ENCODE results near the gene ZNF236. TPM values are rescaled to one million over a fixed set of nuclear protein-coding genes. Genes with fewer than 3 reads are reported as not detected.

Gene ZNF236
- total RNA-seq, 1 experiment from 2014 or later, result 24.8 TPM

- H3K36me3 ChIP-seq (ENCODE audit: insufficient read depth, low read length, poor library complexity, severe bottlenecking), result peaks cover 23% of the 10 kb centered on the region
- no peak overlapping the region for H3K4me3 ChIP-seq (ENCODE audit: low read depth, low read length, poor library complexity, severe bottlenecking)
- intact Hi-C loops (cut with micrococcal nuclease; ENCODE audit: unreplicated experiment), result no loop called here
- no peaks in the 10 kb centered on the region for H3K4me1 ChIP-seq (ENCODE audit: insufficient read depth, low read length, poor library complexity, severe bottlenecking)
- CTCF ChIA-PET, result no interaction called here
- no peak for TF ChIP-seq CTCF (conservative IDR thresholded peaks at IDR 0.05; ENCODE audit: low read depth, low read length)
- no peak for TF ChIP-seq EZH2 (IDR thresholded peaks at IDR 0.05; ENCODE audit: borderline replicate concordance, low read depth, low read length, poor library complexity, severe bottlenecking)
- POLR2A ChIA-PET (ENCODE audit: low non-redundant PET), result no interaction called here
- no peak overlapping the region for H3K27ac ChIP-seq (ENCODE audit: low read depth, low read length, poor library complexity, severe bottlenecking)
- BruUV-seq (replicated peaks), result no TSS peak
- no peaks in the 10 kb centered on the region for H3K27me3 ChIP-seq (replicated peaks; ENCODE audit: insufficient read depth, low read depth, low read length, poor library complexity)
- DNase-seq (ENCODE audit: low spot score), result no peak
- no peaks in the 10 kb centered on the region for H3K9me3 ChIP-seq (ENCODE audit: low read depth, low read length, poor library complexity, severe bottlenecking)
These were observed 106.0 kb downstream of the ZNF236 start for GRCh38 chr18:76928179-76928868.

- peaks cover 12% of the 10 kb centered on the region for H3K36me3 ChIP-seq (ENCODE audit: insufficient read depth, low read length, poor library complexity, severe bottlenecking)
- H3K4me3 ChIP-seq (ENCODE audit: low read depth, low read length, poor library complexity, severe bottlenecking), result no peak overlapping the region
- no TSS peak for BruUV-seq (replicated peaks)
- no peaks in the 10 kb centered on the region for H3K9me3 ChIP-seq (ENCODE audit: low read depth, low read length, poor library complexity, severe bottlenecking)
- ChIA-PET CTCF (no interaction called here), POLR2A (ENCODE audit: low non-redundant PET) (no interaction called here)
- no peaks in the 10 kb centered on the region for H3K27me3 ChIP-seq (replicated peaks; ENCODE audit: insufficient read depth, low read depth, low read length, poor library complexity)
- H3K4me1 ChIP-seq (ENCODE audit: insufficient read depth, low read length, poor library complexity, severe bottlenecking), result no peaks in the 10 kb centered on the region
- DNase-seq (ENCODE audit: low spot score), result no peak
- H3K27ac ChIP-seq (ENCODE audit: low read depth, low read length, poor library complexity, severe bottlenecking), result no peak overlapping the region
- intact Hi-C loops (cut with micrococcal nuclease; ENCODE audit: unreplicated experiment), result no loop called here
- TF ChIP-seq CTCF (conservative IDR thresholded peaks at IDR 0.05; ENCODE audit: low read depth, low read length), result no peak
- TF ChIP-seq EZH2 (IDR thresholded peaks at IDR 0.05; ENCODE audit: borderline replicate concordance, low read depth, low read length, poor library complexity, severe bottlenecking), result no peak
These were observed 108.8 kb downstream of the ZNF236 start for GRCh38 chr18:76931171-76931570.

GRCh38 chr18:76932026-76932819 is 109.9 kb downstream of the ZNF236 start:
- CTCF ChIA-PET, result no interaction called here

More at GRCh38 chr18:76932026-76932819, 109.9 kb downstream of the ZNF236 start:
- POLR2A ChIA-PET (ENCODE audit: low non-redundant PET), result no interaction called here
- H3K4me1 ChIP-seq (ENCODE audit: insufficient read depth, low read length, poor library complexity, severe bottlenecking), result no peaks in the 10 kb centered on the region
- no TSS peak for BruUV-seq (replicated peaks)
- intact Hi-C loops (cut with micrococcal nuclease; ENCODE audit: unreplicated experiment), result no loop called here
- DNase-seq (ENCODE audit: low spot score), result no peak
- no peaks in the 10 kb centered on the region for H3K9me3 ChIP-seq (ENCODE audit: low read depth, low read length, poor library complexity, severe bottlenecking)
- H3K4me3 ChIP-seq (ENCODE audit: low read depth, low read length, poor library complexity, severe bottlenecking), result no peak overlapping the region
- H3K27me3 ChIP-seq (replicated peaks; ENCODE audit: insufficient read depth, low read depth, low read length, poor library complexity), result no peaks in the 10 kb centered on the region
- peaks cover 12% of the 10 kb centered on the region for H3K36me3 ChIP-seq (ENCODE audit: insufficient read depth, low read length, poor library complexity, severe bottlenecking)
- TF ChIP-seq CTCF (conservative IDR thresholded peaks at IDR 0.05; ENCODE audit: low read depth, low read length) (no peak), EZH2 (IDR thresholded peaks at IDR 0.05; ENCODE audit: borderline replicate concordance, low read depth, low read length, poor library complexity, severe bottlenecking) (no peak)
- no peak overlapping the region for H3K27ac ChIP-seq (ENCODE audit: low read depth, low read length, poor library complexity, severe bottlenecking)

Data from A673 (cell line).